Sigmoid colon (tissue), 3 donors: Measurements from ENCODE around the gene MAPK10.

Source experiments
- POLR2A ChIP-seq, 2 donors: fragments of 450-650 bp; IDR thresholded peaks; one replicate each; pipeline ENCODE4 v1.6.1; 2016; ENCODE audit warnings: antibody characterized with exemption in 2 of 2, mild to moderate bottlenecking in 2 of 2, moderate library complexity in 2 of 2
- TF ChIP-seq, protein P1 (sequence below), 4 experiments: fragments of 450-650 bp in 3 of 4; fragments of 200-600 bp in 1 of 4; IDR thresholded peaks; one replicate each; pipeline ENCODE4 v1.5.1; 2016 to 2019; ENCODE audit warnings: antibody characterized with exemption in 4 of 4, mild to moderate bottlenecking in 3 of 4, moderate library complexity in 2 of 4

DNA sequence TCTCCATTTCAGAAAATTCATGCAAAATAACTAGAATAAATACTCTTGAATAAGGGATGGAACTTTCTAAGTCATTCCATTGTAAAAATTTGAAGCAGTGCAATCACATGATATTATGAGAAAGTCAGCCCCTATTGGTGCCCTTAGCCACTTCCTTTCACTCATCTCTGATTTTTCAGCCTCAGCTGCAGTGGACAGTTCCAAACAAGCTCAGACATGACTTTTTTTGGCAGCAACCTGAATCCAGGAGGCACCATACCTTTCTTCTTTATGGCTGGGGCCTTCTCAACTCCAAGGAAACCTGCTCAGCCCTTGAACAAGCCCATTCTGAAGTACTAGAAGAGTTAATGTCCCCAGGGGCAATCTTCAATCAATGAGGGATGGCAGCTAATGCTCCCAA, 40.5 kb downstream of the MAPK10 start:
- TF ChIP-seq, protein P1, sequence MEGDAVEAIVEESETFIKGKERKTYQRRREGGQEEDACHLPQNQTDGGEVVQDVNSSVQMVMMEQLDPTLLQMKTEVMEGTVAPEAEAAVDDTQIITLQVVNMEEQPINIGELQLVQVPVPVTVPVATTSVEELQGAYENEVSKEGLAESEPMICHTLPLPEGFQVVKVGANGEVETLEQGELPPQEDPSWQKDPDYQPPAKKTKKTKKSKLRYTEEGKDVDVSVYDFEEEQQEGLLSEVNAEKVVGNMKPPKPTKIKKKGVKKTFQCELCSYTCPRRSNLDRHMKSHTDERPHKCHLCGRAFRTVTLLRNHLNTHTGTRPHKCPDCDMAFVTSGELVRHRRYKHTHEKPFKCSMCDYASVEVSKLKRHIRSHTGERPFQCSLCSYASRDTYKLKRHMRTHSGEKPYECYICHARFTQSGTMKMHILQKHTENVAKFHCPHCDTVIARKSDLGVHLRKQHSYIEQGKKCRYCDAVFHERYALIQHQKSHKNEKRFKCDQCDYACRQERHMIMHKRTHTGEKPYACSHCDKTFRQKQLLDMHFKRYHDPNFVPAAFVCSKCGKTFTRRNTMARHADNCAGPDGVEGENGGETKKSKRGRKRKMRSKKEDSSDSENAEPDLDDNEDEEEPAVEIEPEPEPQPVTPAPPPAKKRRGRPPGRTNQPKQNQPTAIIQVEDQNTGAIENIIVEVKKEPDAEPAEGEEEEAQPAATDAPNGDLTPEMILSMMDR (IDR thresholded peaks at IDR 0.05), result no peak
- TF ChIP-seq POLR2A (IDR thresholded peaks at IDR 0.05), result no peak
